AG10803 (cell line): ENCODE measurements around the gene TP53I13.

ENCODE experiments used
- DNase-seq: peaks from one replicate; pipeline ENCODE4 v3.0.0; 2010; ENCODE audit warnings: low read depth
- H3K4me3 ChIP-seq: 2 replicates; pipeline ENCODE4 v1.5.1; 2011; ENCODE audit warnings: mild to moderate bottlenecking, low read length, control low read depth
- CTCF ChIP-seq: conservative IDR thresholded peaks from 2 replicates; pipeline ENCODE4 v1.5.1; 2011; ENCODE audit warnings: mild to moderate bottlenecking, low read length, control low read depth, inconsistent platforms

The TP53I13 gene

GRCh38 chr17:29582772-29583171 is 14.3 kb downstream of the TP53I13 start:
- H3K4me3 ChIP-seq, result no peak overlapping the region
- no peak for DNase-seq
- no peak for TF ChIP-seq CTCF

GRCh38 chr17:29583324-29584248 is 15.1 kb downstream of the TP53I13 start:
- DNase-seq, result no peak
- no peak for TF ChIP-seq CTCF
- H3K4me3 ChIP-seq, result no peak overlapping the region

- TF ChIP-seq CTCF, result no peak
- H3K4me3 ChIP-seq, result no peak overlapping the region
- no peak for DNase-seq
Measured at GRCh38 chr17:29584452-29585079, 16.1 kb downstream of the TP53I13 start.

- no peak overlapping the region for H3K4me3 ChIP-seq
- no peak for DNase-seq
- TF ChIP-seq CTCF, result peak; percentile 22; the same call in 1 of the 2 replicates
Measured at GRCh38 chr17:29585080-29585751, 16.7 kb downstream of the TP53I13 start.

- no peak for DNase-seq
- H3K4me3 ChIP-seq, result peak overlapping the region; percentile 83
- no peak for TF ChIP-seq CTCF
Measured at GRCh38 chr17:29586676-29587469, 18.4 kb downstream of the TP53I13 start.

GRCh38 chr17:29587591-29587990 is 19.1 kb downstream of the TP53I13 start:
- no peak for TF ChIP-seq CTCF
- no peak for DNase-seq
- H3K4me3 ChIP-seq, result peak overlapping the region; percentile 83
